ENCODE data around the gene LRRC28.

The LRRC28 gene

GRCh38 chr15:99425657-99426301 is 174.5 kb downstream of the LRRC28 start:
- H3K27ac Mint-ChIP-seq, result peak overlapping the region; percentile 79

GRCh38 chr15:99426431-99427105 is 175.3 kb downstream of the LRRC28 start:
- peaks cover 5% of the 10 kb centered on the region for H3K9me3 Mint-ChIP-seq
- H3K27ac Mint-ChIP-seq, result peak overlapping the region; percentile 39
- no peaks in the 10 kb centered on the region for H3K36me3 Mint-ChIP-seq (ENCODE audit: low read depth)
- H3K4me3 Mint-ChIP-seq, result no peak overlapping the region
- no peaks in the 10 kb centered on the region for H3K27me3 Mint-ChIP-seq (ENCODE audit: low read depth, poor library complexity)
- no peak for DNase-seq
- TF ChIP-seq CTCF (IDR thresholded peaks at IDR 0.05), result no peak
- peaks cover 32% of the 10 kb centered on the region for H3K4me1 Mint-ChIP-seq

More at GRCh38 chr15:99425657-99426301, 174.5 kb downstream of the LRRC28 start:
- H3K27me3 Mint-ChIP-seq (ENCODE audit: low read depth, poor library complexity), result no peaks in the 10 kb centered on the region
- no peaks in the 10 kb centered on the region for H3K36me3 Mint-ChIP-seq (ENCODE audit: low read depth)
- H3K9me3 Mint-ChIP-seq, result peaks cover 12% of the 10 kb centered on the region
- no peak overlapping the region for H3K4me3 Mint-ChIP-seq
- no peak for DNase-seq
- peaks cover 40% of the 10 kb centered on the region for H3K4me1 Mint-ChIP-seq
- no peak for TF ChIP-seq CTCF (IDR thresholded peaks at IDR 0.05)

GRCh38 chr15:99427210-99427609 is 175.9 kb downstream of the LRRC28 start:
- peaks cover 32% of the 10 kb centered on the region for H3K4me1 Mint-ChIP-seq
- no peak overlapping the region for H3K27ac Mint-ChIP-seq
- no peak for TF ChIP-seq CTCF (IDR thresholded peaks at IDR 0.05)
- no peaks in the 10 kb centered on the region for H3K36me3 Mint-ChIP-seq (ENCODE audit: low read depth)
- H3K9me3 Mint-ChIP-seq, result peaks cover 5% of the 10 kb centered on the region
- H3K4me3 Mint-ChIP-seq, result no peak overlapping the region
- no peaks in the 10 kb centered on the region for H3K27me3 Mint-ChIP-seq (ENCODE audit: low read depth, poor library complexity)
- DNase-seq, result no peak

GRCh38 chr15:99427668-99428361 is 176.5 kb downstream of the LRRC28 start:
- TF ChIP-seq CTCF (IDR thresholded peaks at IDR 0.05), result no peak

GRCh38 chr15:99429681-99430081 is 178.4 kb downstream of the LRRC28 start:
- no peak overlapping the region for H3K4me3 Mint-ChIP-seq
- no peak for DNase-seq
- no peaks in the 10 kb centered on the region for H3K36me3 Mint-ChIP-seq (ENCODE audit: low read depth)
- H3K27me3 Mint-ChIP-seq (ENCODE audit: low read depth, poor library complexity), result no peaks in the 10 kb centered on the region
- H3K9me3 Mint-ChIP-seq, result no peaks in the 10 kb centered on the region
- TF ChIP-seq CTCF (IDR thresholded peaks at IDR 0.05), result no peak
- H3K4me1 Mint-ChIP-seq, result peaks cover 42% of the 10 kb centered on the region
- H3K27ac Mint-ChIP-seq, result no peak overlapping the region

More at GRCh38 chr15:99427668-99428361, 176.5 kb downstream of the LRRC28 start:
- DNase-seq, result no peak
- Mint-ChIP-seq H3K4me1 (peaks cover 32% of the 10 kb centered on the region), H3K27me3 (ENCODE audit: low read depth, poor library complexity) (no peaks in the 10 kb centered on the region), H3K9me3 (peaks cover under 1% of the 10 kb centered on the region), H3K36me3 (ENCODE audit: low read depth) (no peaks in the 10 kb centered on the region), H3K4me3 (no peak overlapping the region), H3K27ac (no peak overlapping the region)
